ENCODE data around the gene RASD2. TPM values are rescaled to one million over a fixed set of nuclear protein-coding genes. Genes with fewer than 3 reads are reported as not detected.

Gene RASD2
- total RNA-seq, 1 experiment from 2014 or later = 0.42 TPM

GRCh38 chr22:35601743-35602615 lies 61.3 kb downstream of the RASD2 start:
- Histone ChIP-seq H2AK5ac (ENCODE audit: insufficient read length, low read length) (no peak overlapping the region), H3K14ac (ENCODE audit: insufficient read depth, low read length) (no peak overlapping the region), H3T11ph (ENCODE audit: low read length) (no peak overlapping the region), H2BK120ac (ENCODE audit: low read depth, low read length, poor library complexity, severe bottlenecking) (no peak overlapping the region), H3K9ac (ENCODE audit: extremely low read depth, insufficient read length, low read length) (no peak overlapping the region), H3K9me3 (ENCODE audit: control insufficient read depth, low read depth, low read length) (no peaks in the 10 kb centered on the region), H3K79me1 (ENCODE audit: insufficient read depth, low read depth, low read length, poor library complexity, severe bottlenecking) (no peaks in the 10 kb centered on the region), H3K4me1 (ENCODE audit: insufficient read depth, low read length) (no peaks in the 10 kb centered on the region), H3K27me3 (ENCODE audit: insufficient read depth, low read length) (no peaks in the 10 kb centered on the region), H2BK12ac (ENCODE audit: insufficient read length, low read depth, low read length) (no peak overlapping the region), H3K4me2 (ENCODE audit: insufficient read depth, insufficient read length, low read length) (no peak overlapping the region), H4K5ac (ENCODE audit: insufficient read length, low read depth, low read length) (no peak overlapping the region), H4K8ac (replicated peaks; ENCODE audit: insufficient read length, low read depth, low read length) (no peak overlapping the region), H3K27ac (ENCODE audit: insufficient read length, low read depth, low read length) (no peak overlapping the region), H2AFZ (ENCODE audit: low read length) (no peak overlapping the region), H3K23ac (ENCODE audit: insufficient read length, low read depth, low read length) (no peak overlapping the region), H3K23me2 (ENCODE audit: insufficient read length, low read depth, low read length, poor library complexity, severe bottlenecking) (no peaks in the 10 kb centered on the region), H3K79me2 (ENCODE audit: insufficient read depth, low read length) (no peaks in the 10 kb centered on the region), H2BK15ac (ENCODE audit: low read depth, low read length) (no peak overlapping the region), H3K56ac (ENCODE audit: insufficient read length, low read depth, low read length) (no peak overlapping the region), H3K4ac (ENCODE audit: low read depth, low read length) (no peak overlapping the region), H2BK5ac (ENCODE audit: insufficient read length, low read length) (no peak overlapping the region), H4K20me1 (ENCODE audit: control insufficient read depth, insufficient read depth, insufficient read length) (no peaks in the 10 kb centered on the region), H3K18ac (ENCODE audit: insufficient read length, low read depth, low read length) (no peak overlapping the region), H2BK20ac (ENCODE audit: low read depth, low read length, poor library complexity, severe bottlenecking) (no peak overlapping the region), H4K91ac (ENCODE audit: insufficient read length, low read depth, low read length) (no peak overlapping the region)
- Mint-ChIP-seq H3K27me3 (ENCODE audit: low read depth) (peaks cover 6% of the 10 kb centered on the region), H3K4me3 (no peak overlapping the region), H3K27ac (peak overlapping the region in 1 of 3 experiments; percentile 27; a peak in 2 of 7 replicates), H3K36me3 (ENCODE audit: insufficient read depth in 1 of 3, low read depth in 3 of 3) (no peaks in the 10 kb centered on the region), H3K9me3 (no peaks in the 10 kb centered on the region), H3K4me1 (peaks cover 2 to 4% of the 10 kb centered on the region in 2 experiments; a peak in 1 of 4 replicates)
- WGBS (ENCODE audit: extremely low coverage, insufficient read length, low lambda C conversion rate) = no CpG with 5 or more reads among the region's 9 CpGs
- DNase-seq = no peak
- TF ChIP-seq CTCF (conservative IDR thresholded peaks at IDR 0.05) = no peak

Other genes starting within 250 kb of the RASD2 start
- 22.3 and 23.9 TPM in 2 replicates for gene TOM1, start 240.9 kb upstream of the RASD2 start, total RNA-seq (2021)
- 22.7 and 25.7 TPM in 2 replicates for gene HMOX1, start 159.7 kb upstream of the RASD2 start, total RNA-seq (2021)
- gene MCM5, start 140.7 kb upstream of the RASD2 start, total RNA-seq (2021) = 274 and 293 TPM in 2 replicates
- 0.29 and 0.55 TPM in 2 replicates for gene MB, start 76.5 kb downstream of the RASD2 start, total RNA-seq (2021)
- 0.04 and 0.07 TPM in 2 replicates for gene APOL6, start 107.6 kb downstream of the RASD2 start, total RNA-seq (2021)
- not detected in 2 replicates for gene APOL5, start 177.0 kb downstream of the RASD2 start, total RNA-seq (2021)